GM15510 (cell line): ENCODE results near the gene MNX1.

ENCODE experiments used
- POLR2A ChIP-seq: IDR thresholded peaks from 3 replicates; pipeline ENCODE4 v1.6.1; 2011; ENCODE audit warnings: borderline replicate concordance; ENCODE audit not compliant: insufficient read length; ENCODE audit errors: extremely low read depth

MNX1 gene

GRCh38 chr7:157021071-157021870, 10.8 kb upstream of the MNX1 start:
- TF ChIP-seq POLR2A: no peak

- no peak for TF ChIP-seq POLR2A
These were observed 10.1 kb upstream of the MNX1 start for GRCh38 chr7:157020514-157021070.

GRCh38 chr7:157019718-157020451, 9.4 kb upstream of the MNX1 start:
- TF ChIP-seq POLR2A: no peak

GRCh38 chr7:157018997-157019608, 8.6 kb upstream of the MNX1 start:
- no peak for TF ChIP-seq POLR2A

GRCh38 chr7:157018328-157018996, 8.0 kb upstream of the MNX1 start:
- no peak for TF ChIP-seq POLR2A

GRCh38 chr7:157017603-157018327, 7.3 kb upstream of the MNX1 start:
- no peak for TF ChIP-seq POLR2A

GRCh38 chr7:157017149-157017548, 6.7 kb upstream of the MNX1 start:
- no peak for TF ChIP-seq POLR2A

GRCh38 chr7:157016352-157017041, 6.0 kb upstream of the MNX1 start:
- no peak for TF ChIP-seq POLR2A

GRCh38 chr7:157016024-157016351, 5.5 kb upstream of the MNX1 start:
- TF ChIP-seq POLR2A: no peak

GRCh38 chr7:157014635-157015555, 4.4 kb upstream of the MNX1 start:
- TF ChIP-seq POLR2A: no peak

- TF ChIP-seq POLR2A: no peak
These were observed 3.4 kb upstream of the MNX1 start for GRCh38 chr7:157013602-157014549.

- no peak for TF ChIP-seq POLR2A
These were observed 2.6 kb upstream of the MNX1 start for GRCh38 chr7:157013101-157013500.

GRCh38 chr7:157012113-157012547, 1.7 kb upstream of the MNX1 start:
- TF ChIP-seq POLR2A: no peak
